Measurements from ENCODE around the gene SKIC2. TPM values are rescaled to one million over a fixed set of nuclear protein-coding genes. Genes with fewer than 3 reads are reported as not detected.
A peak's percentile ranks its signal among the peaks of the same experiment; 100 is the strongest.

Gene SKIC2
- total RNA-seq, 1 donor from 2014 or later: 64.2 TPM

DNA sequence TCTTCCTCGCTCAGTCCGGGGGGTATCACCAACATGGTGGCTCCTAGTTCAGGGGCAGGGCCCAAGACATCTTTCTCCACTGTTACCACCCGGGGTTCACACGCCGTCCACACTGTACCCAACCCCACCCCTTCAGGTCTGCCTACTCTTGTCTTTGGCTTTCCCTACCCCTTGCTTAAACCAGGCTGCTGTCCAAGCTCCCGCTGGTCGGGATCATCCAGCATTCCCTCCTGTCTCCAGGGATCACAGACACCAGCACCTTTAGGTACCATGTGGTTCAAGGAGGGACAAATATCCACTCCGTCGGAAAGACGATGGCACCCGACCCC lies 599 bp upstream of the SKIC2 start:
- Histone ChIP-seq H3K4me3 (peak overlapping the region; percentile 95), H3K27ac (peak overlapping the region; percentile 90), H3K9me3 (no peaks in the 10 kb centered on the region), H3K36me3 (peaks cover 74% of the 10 kb centered on the region), H3K27me3 (ENCODE audit: low read depth) (no peaks in the 10 kb centered on the region), H3K4me1 (peaks cover 25% of the 10 kb centered on the region)
- peak; percentile 3 to 6 for ATAC-seq
- intact Hi-C loops (cut with DNase I): no loop called here
- no peak for DNase-seq
- TF ChIP-seq, protein P1, sequence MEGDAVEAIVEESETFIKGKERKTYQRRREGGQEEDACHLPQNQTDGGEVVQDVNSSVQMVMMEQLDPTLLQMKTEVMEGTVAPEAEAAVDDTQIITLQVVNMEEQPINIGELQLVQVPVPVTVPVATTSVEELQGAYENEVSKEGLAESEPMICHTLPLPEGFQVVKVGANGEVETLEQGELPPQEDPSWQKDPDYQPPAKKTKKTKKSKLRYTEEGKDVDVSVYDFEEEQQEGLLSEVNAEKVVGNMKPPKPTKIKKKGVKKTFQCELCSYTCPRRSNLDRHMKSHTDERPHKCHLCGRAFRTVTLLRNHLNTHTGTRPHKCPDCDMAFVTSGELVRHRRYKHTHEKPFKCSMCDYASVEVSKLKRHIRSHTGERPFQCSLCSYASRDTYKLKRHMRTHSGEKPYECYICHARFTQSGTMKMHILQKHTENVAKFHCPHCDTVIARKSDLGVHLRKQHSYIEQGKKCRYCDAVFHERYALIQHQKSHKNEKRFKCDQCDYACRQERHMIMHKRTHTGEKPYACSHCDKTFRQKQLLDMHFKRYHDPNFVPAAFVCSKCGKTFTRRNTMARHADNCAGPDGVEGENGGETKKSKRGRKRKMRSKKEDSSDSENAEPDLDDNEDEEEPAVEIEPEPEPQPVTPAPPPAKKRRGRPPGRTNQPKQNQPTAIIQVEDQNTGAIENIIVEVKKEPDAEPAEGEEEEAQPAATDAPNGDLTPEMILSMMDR (IDR thresholded peaks at IDR 0.05): no peak

DNA sequence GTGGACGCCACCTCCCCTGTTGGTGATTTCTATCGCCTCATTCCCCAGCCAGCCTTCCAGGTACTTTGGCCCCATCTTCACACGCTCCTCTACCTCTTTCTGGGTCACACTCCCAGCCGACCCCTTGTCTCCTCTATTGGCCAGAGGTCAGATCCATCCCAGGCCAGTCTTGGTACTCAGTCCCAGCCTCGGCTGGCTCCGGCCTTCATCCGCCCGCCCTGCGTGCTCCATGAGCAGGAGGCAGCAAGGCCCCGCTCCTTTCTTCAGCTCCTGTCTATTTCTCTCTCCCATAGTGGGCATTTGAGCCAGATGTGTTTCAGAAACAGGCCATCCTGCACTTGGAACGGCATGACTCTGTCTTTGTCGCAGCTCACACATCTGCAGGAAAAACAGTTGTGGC lies 2.6 kb downstream of the SKIC2 start:
- TF ChIP-seq, protein P1 (IDR thresholded peaks at IDR 0.05): no peak
- DNase-seq: no peak
- intact Hi-C loops (cut with DNase I): no loop called here
- peaks cover 25% of the 10 kb centered on the region for H3K4me1 ChIP-seq
- no peak overlapping the region for H3K27ac ChIP-seq
- no peak for ATAC-seq
- no peaks in the 10 kb centered on the region for H3K27me3 ChIP-seq (ENCODE audit: low read depth)
- no peaks in the 10 kb centered on the region for H3K9me3 ChIP-seq
- H3K36me3 ChIP-seq: peaks cover 74% of the 10 kb centered on the region
- H3K4me3 ChIP-seq: no peak overlapping the region

DNA sequence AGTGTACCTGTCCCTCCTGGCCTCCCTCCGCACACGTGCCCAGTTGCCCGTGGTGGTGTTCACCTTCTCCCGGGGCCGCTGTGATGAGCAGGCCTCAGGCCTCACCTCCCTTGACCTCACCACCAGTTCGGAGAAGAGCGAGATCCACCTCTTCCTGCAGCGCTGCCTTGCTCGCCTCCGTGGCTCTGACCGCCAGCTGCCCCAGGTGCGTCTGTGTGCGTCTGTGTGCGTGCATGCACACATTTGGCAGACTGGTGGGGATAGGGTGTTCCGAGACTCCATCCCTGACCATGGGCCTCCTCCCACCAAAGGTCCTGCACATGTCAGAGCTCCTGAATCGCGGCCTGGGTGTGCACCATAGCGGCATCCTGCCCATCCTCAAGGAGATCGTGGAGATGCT lies 4.9 kb downstream of the SKIC2 start:
- no peak for ATAC-seq
- TF ChIP-seq, protein P1 (IDR thresholded peaks at IDR 0.05): no peak
- no peaks in the 10 kb centered on the region for H3K27me3 ChIP-seq (ENCODE audit: low read depth)
- intact Hi-C loops (cut with DNase I): no loop called here
- no peaks in the 10 kb centered on the region for H3K9me3 ChIP-seq
- no peak overlapping the region for H3K4me3 ChIP-seq
- peaks cover 90% of the 10 kb centered on the region for H3K36me3 ChIP-seq
- H3K27ac ChIP-seq: no peak overlapping the region
- peaks cover 11% of the 10 kb centered on the region for H3K4me1 ChIP-seq
- no peak for DNase-seq

DNA sequence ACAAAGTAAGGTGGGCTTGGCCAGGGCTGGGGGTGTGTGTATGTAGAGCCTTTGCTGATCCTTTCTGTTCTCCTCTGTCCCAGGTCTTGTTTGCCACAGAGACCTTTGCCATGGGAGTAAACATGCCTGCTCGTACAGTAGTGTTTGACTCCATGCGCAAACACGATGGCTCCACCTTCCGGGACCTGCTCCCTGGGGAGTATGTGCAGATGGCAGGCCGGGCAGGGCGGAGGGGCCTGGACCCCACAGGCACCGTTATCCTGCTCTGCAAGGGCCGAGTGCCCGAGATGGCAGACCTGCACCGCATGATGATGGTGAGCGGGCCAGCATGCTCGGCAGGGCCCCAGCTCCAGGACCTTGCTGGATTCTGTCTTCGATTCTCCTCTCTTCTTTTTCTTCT lies 6.7 kb downstream of the SKIC2 start:
- intact Hi-C loops (cut with DNase I): no loop called here
- H3K9me3 ChIP-seq: no peaks in the 10 kb centered on the region
- H3K27ac ChIP-seq: no peak overlapping the region
- DNase-seq (no peak), ATAC-seq (no peak)
- peaks cover 6% of the 10 kb centered on the region for H3K4me1 ChIP-seq
- TF ChIP-seq, protein P1 (IDR thresholded peaks at IDR 0.05): no peak
- no peak overlapping the region for H3K4me3 ChIP-seq
- peaks cover 98% of the 10 kb centered on the region for H3K36me3 ChIP-seq
- H3K27me3 ChIP-seq (ENCODE audit: low read depth): no peaks in the 10 kb centered on the region

DNA sequence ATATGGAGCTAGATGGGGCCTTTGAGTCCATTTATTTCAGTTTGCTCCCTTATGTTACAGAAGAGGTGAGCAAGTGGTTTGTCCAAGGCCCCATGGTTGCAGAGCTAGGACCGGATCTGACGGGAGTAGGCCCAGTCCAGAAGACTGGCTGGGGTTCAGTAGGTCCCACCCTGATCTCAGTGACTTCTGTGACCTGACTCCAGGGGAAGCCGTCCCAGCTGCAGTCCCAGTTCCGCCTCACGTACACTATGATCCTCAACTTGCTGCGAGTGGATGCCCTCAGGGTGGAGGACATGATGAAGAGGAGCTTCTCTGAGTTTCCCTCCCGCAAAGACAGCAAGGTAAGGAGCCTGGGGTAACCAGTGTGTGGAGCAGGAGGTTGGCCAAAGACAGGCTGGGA lies 7.5 kb downstream of the SKIC2 start:
- H3K27me3 ChIP-seq (ENCODE audit: low read depth): no peaks in the 10 kb centered on the region
- H3K4me1 ChIP-seq: peaks cover 14% of the 10 kb centered on the region
- peaks cover 93% of the 10 kb centered on the region for H3K36me3 ChIP-seq
- TF ChIP-seq, protein P1 (IDR thresholded peaks at IDR 0.05): no peak
- DNase-seq (no peak), ATAC-seq (no peak)
- H3K9me3 ChIP-seq: no peaks in the 10 kb centered on the region
- no peak overlapping the region for H3K4me3 ChIP-seq
- intact Hi-C loops (cut with DNase I): no loop called here
- H3K27ac ChIP-seq: no peak overlapping the region

Measured in lower lobe of right lung (tissue), 2 donors.